ENCODE measurements around the gene RPL6.

RPL6 gene

GRCh38 chr12:112374166-112374740 lies 35.2 kb downstream of the RPL6 start:
- H3K27me3 Mint-ChIP-seq = no peaks in the 10 kb centered on the region
- H3K9me3 Mint-ChIP-seq = no peaks in the 10 kb centered on the region
- H3K27ac Mint-ChIP-seq = no peak overlapping the region
- no peaks in the 10 kb centered on the region for H3K36me3 Mint-ChIP-seq (ENCODE audit: low read depth)
- peaks cover 17% of the 10 kb centered on the region for H3K4me1 Mint-ChIP-seq (ENCODE audit: low read depth)
- H3K4me3 Mint-ChIP-seq = no peak overlapping the region

DNA sequence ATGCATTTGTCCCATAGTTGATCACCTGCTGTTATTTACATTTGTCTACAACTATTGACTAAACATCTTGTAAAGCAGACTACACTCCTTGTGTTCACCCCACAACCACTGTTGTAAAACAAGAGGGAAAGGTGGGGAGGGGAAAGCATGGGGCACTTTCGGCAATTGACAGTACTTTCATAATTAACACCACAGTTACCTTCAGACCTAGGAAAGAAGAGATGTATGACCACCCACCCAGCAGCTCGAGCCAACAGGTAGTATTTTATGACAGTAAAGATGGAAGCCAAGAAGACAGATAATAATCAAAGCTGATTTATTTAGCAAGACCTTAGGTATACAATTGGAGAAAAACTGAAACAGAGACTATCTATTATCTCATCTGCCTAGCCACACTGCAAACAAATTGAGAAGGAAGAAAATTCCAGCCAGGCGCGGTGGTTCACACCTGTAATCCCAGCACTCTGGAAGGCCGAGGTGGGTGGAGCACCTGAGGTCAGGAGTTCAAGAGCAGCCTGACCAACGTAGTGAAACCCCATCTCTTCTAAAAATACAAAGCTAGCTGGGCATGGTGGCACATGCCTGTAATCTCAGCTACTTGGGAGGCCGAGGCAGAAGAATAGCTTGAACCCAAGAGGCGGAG lies 38.4 kb downstream of the RPL6 start:
- H3K4me3 Mint-ChIP-seq = no peak overlapping the region
- H3K9me3 Mint-ChIP-seq = no peaks in the 10 kb centered on the region
- no peaks in the 10 kb centered on the region for H3K27me3 Mint-ChIP-seq
- H3K27ac Mint-ChIP-seq = no peak overlapping the region
- H3K36me3 Mint-ChIP-seq (ENCODE audit: low read depth) = no peaks in the 10 kb centered on the region
- H3K4me1 Mint-ChIP-seq (ENCODE audit: low read depth) = peaks cover 12% of the 10 kb centered on the region

DNA sequence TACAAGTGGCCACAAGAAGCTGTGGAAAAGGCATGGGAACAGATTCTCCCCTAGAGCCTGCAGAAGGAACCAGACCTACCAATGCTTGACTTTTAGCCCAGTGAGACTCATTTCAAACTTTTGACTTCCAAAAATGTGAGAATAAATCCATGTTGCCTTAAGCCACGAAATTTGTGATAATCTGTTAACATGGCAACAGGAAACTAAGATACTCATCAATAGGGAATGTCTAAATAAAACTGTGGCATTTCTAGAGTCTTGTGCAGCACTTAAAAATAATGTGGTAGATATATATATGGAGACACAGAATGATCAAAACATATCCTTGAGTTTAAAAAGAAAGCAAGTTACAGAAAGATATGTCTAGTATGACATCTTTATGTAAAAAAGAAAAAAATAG lies 39.2 kb downstream of the RPL6 start:
- H3K4me1 Mint-ChIP-seq (ENCODE audit: low read depth) = peaks cover 12% of the 10 kb centered on the region
- no peaks in the 10 kb centered on the region for H3K9me3 Mint-ChIP-seq
- H3K4me3 Mint-ChIP-seq = no peak overlapping the region
- H3K27me3 Mint-ChIP-seq = no peaks in the 10 kb centered on the region
- H3K36me3 Mint-ChIP-seq (ENCODE audit: low read depth) = no peaks in the 10 kb centered on the region
- no peak overlapping the region for H3K27ac Mint-ChIP-seq

- no peaks in the 10 kb centered on the region for H3K27me3 Mint-ChIP-seq
- H3K9me3 Mint-ChIP-seq = no peaks in the 10 kb centered on the region
- no peaks in the 10 kb centered on the region for H3K36me3 Mint-ChIP-seq (ENCODE audit: low read depth)
- H3K27ac Mint-ChIP-seq = no peak overlapping the region
- H3K4me1 Mint-ChIP-seq (ENCODE audit: low read depth) = peaks cover 12% of the 10 kb centered on the region
- H3K4me3 Mint-ChIP-seq = no peak overlapping the region
These were observed 40.5 kb downstream of the RPL6 start for GRCh38 chr12:112368856-112369255.

- Mint-ChIP-seq H3K4me3 (no peak overlapping the region), H3K9me3 (no peaks in the 10 kb centered on the region), H3K36me3 (ENCODE audit: low read depth) (no peaks in the 10 kb centered on the region), H3K4me1 (ENCODE audit: low read depth) (peaks cover 9% of the 10 kb centered on the region), H3K27me3 (no peaks in the 10 kb centered on the region), H3K27ac (no peak overlapping the region)
These were observed 41.4 kb downstream of the RPL6 start for GRCh38 chr12:112367965-112368364.

DNA sequence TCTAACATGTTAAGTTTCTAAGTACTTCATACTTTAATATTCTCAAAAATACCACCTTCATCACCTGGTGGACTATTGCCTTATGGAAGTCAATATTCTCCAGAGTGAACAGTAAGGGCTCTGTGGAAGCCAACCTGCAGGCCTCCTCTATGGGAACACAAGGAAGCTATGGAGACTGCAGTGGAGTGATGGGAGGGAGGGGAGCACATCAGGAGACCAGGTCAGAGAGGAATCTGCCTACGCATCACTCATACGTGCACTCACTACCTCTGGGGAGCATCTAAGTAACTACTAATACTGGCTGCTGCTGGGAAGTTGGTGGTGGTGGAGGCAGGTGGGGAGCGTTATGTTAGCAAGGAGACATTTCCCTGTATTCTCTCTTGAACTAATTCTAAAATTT lies 47.1 kb downstream of the RPL6 start:
- peaks cover under 1% of the 10 kb centered on the region for H3K4me1 Mint-ChIP-seq (ENCODE audit: low read depth)
- H3K9me3 Mint-ChIP-seq = no peaks in the 10 kb centered on the region
- H3K27me3 Mint-ChIP-seq = no peaks in the 10 kb centered on the region
- no peaks in the 10 kb centered on the region for H3K36me3 Mint-ChIP-seq (ENCODE audit: low read depth)
- no peak overlapping the region for H3K27ac Mint-ChIP-seq
- H3K4me3 Mint-ChIP-seq = no peak overlapping the region

DNA sequence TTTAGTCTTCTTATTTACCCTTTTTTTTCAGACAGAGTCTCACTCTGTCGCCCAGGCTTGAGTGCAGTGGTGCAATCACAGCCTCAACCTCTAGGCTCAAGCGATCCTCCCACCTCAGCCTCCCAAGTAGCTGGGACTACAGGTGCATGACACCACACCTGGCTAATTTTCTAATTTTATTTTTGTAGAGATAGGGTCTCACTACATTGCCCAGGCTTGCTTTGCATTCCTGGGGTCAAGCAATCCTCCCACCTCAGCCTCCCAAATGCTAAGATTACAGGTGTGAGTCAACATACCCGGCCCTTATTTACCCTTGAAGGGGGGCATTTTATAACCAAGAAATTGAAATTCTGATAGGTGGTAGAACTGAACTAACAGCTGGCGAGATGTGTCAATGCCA lies 48.1 kb downstream of the RPL6 start:
- no peaks in the 10 kb centered on the region for H3K36me3 Mint-ChIP-seq (ENCODE audit: low read depth)
- H3K4me3 Mint-ChIP-seq = no peak overlapping the region
- H3K9me3 Mint-ChIP-seq = no peaks in the 10 kb centered on the region
- no peak overlapping the region for H3K27ac Mint-ChIP-seq
- H3K4me1 Mint-ChIP-seq (ENCODE audit: low read depth) = peaks cover 6% of the 10 kb centered on the region
- no peaks in the 10 kb centered on the region for H3K27me3 Mint-ChIP-seq

- H3K36me3 Mint-ChIP-seq (ENCODE audit: low read depth) = no peaks in the 10 kb centered on the region
- no peak overlapping the region for H3K27ac Mint-ChIP-seq
- peaks cover 13% of the 10 kb centered on the region for H3K4me1 Mint-ChIP-seq (ENCODE audit: low read depth)
These were observed 50.1 kb downstream of the RPL6 start for GRCh38 chr12:112359290-112359689.

GRCh38 chr12:112357214-112357613 lies 52.2 kb downstream of the RPL6 start:
- H3K27ac Mint-ChIP-seq = no peak overlapping the region
- H3K4me1 Mint-ChIP-seq (ENCODE audit: low read depth) = peaks cover 28% of the 10 kb centered on the region
- no peaks in the 10 kb centered on the region for H3K36me3 Mint-ChIP-seq (ENCODE audit: low read depth)
- no peak overlapping the region for H3K4me3 Mint-ChIP-seq
- no peaks in the 10 kb centered on the region for H3K9me3 Mint-ChIP-seq
- H3K27me3 Mint-ChIP-seq = no peaks in the 10 kb centered on the region

More at GRCh38 chr12:112359290-112359689, 50.1 kb downstream of the RPL6 start:
- no peak overlapping the region for H3K4me3 Mint-ChIP-seq
- no peaks in the 10 kb centered on the region for H3K9me3 Mint-ChIP-seq
- H3K27me3 Mint-ChIP-seq = no peaks in the 10 kb centered on the region
